H1 (cell line): Measurements from ENCODE around the gene OR52K2. TPM values are rescaled to one million over a fixed set of nuclear protein-coding genes. Genes with fewer than 3 reads are reported as not detected.

Experiments used
- CTCF ChIA-PET: fragments of 300-600 bp; sonication (Branson Sonifier 250); formaldehyde crosslinking; loops from one replicate; lab custom pipeline; 2021; ENCODE audit not compliant: partially characterized antibody; lab: Charles Lee
- POLR2A ChIA-PET: fragments of 300-600 bp; sonication (Branson Sonifier 250); formaldehyde crosslinking; loops from one replicate; lab custom pipeline; 2021; ENCODE audit warnings: inconsistent platforms; ENCODE audit not compliant: partially characterized antibody; lab: Charles Lee
- DNase-seq, 2 experiments: peaks; one replicate each; pipeline versions ENCODE4 v3.0.0 to v3.0.0-alpha.2; 2010 to 2022; ENCODE audit warnings: low spot score in 2 of 2, low read depth in 1 of 2, mixed read lengths in 1 of 2
- FAIRE-seq: peaks from 2 replicates; lab custom pipeline; 2011; peaks lifted over from hg19 to GRCh38; lab: Jason Lieb, UNC
- H2AFZ ChIP-seq: 2 replicates; pipeline ENCODE4 v1.8.1; 2012; ENCODE audit warnings: low read length, inconsistent platforms
- H2AK5ac ChIP-seq: 2 replicates; pipeline ENCODE4 v1.6.1; 2013; ENCODE audit warnings: low read depth, low read length
- H2BK120ac ChIP-seq: replicated peaks from 2 replicates; pipeline ENCODE3; 2013; ENCODE audit warnings: low read depth, low read length, inconsistent platforms
- H2BK12ac ChIP-seq: 2 replicates; pipeline ENCODE4 v1.6.1; 2013; ENCODE audit warnings: low read depth, low read length
- H2BK15ac ChIP-seq: 2 replicates; pipeline ENCODE4 v1.6.1; 2013; ENCODE audit warnings: low read length
- H2BK20ac ChIP-seq: 2 replicates; pipeline ENCODE4 v1.6.1; 2013; ENCODE audit warnings: low read length
- H2BK5ac ChIP-seq: 2 replicates; pipeline ENCODE4 v1.6.1; 2013; ENCODE audit warnings: low read depth, low read length
- H3K14ac ChIP-seq: 2 replicates; pipeline ENCODE4 v1.6.1; 2013; ENCODE audit warnings: inconsistent platforms; ENCODE audit not compliant: insufficient read length
- H3K18ac ChIP-seq: 2 replicates; pipeline ENCODE4 v1.6.1; 2013; ENCODE audit warnings: low read length; ENCODE audit errors: extremely low read depth
- H3K23ac ChIP-seq: 2 replicates; pipeline ENCODE4 v1.6.1; 2013; ENCODE audit warnings: inconsistent platforms; ENCODE audit not compliant: insufficient read length
- H3K23me2 ChIP-seq: 2 replicates; pipeline ENCODE4 v1.6.1; 2013; ENCODE audit warnings: low read depth, low read length
- H3K27ac ChIP-seq: 2 replicates; pipeline ENCODE4 v1.6.1; 2011; ENCODE audit warnings: low read depth, low read length, inconsistent platforms
- H3K27me3 ChIP-seq, 4 experiments: replicated peaks in 1 of 4; 1 replicate in 1 of 4; 2 replicates in 3 of 4; pipeline versions ENCODE4 v1.6.1 to v1.8.1; 2011 to 2013; ENCODE audit warnings: low read length in 3 of 4, mild to moderate bottlenecking in 3 of 4, inconsistent platforms in 2 of 4, mixed read lengths in 2 of 4, moderate library complexity in 1 of 4; ENCODE audit not compliant: control insufficient read depth in 3 of 4, insufficient read depth in 3 of 4; ENCODE audit errors: extremely low read depth in 1 of 4
- H3K36me3 ChIP-seq, 4 experiments: 2 replicates each; pipeline versions ENCODE4 v1.6.1 to v1.8.1; 2011 to 2013; ENCODE audit warnings: mild to moderate bottlenecking in 4 of 4, low read length in 3 of 4, moderate library complexity in 2 of 4, control low read depth in 1 of 4, inconsistent platforms in 1 of 4; ENCODE audit not compliant: insufficient read depth in 4 of 4, control insufficient read depth in 2 of 4
- H3K4ac ChIP-seq: replicated peaks from 2 replicates; pipeline ENCODE3; 2013; ENCODE audit warnings: low read length, low read depth, mixed read lengths, inconsistent platforms; ENCODE audit not compliant: insufficient read length
- H3K4me1 ChIP-seq, 4 experiments: replicated peaks in 1 of 4; 1 replicate in 1 of 4; 2 replicates in 3 of 4; pipeline versions ENCODE4 v1.6.1 to v1.8.1; 2011 to 2013; ENCODE audit warnings: low read length in 3 of 4, inconsistent platforms in 2 of 4, mixed read lengths in 1 of 4; ENCODE audit not compliant: insufficient read depth in 4 of 4, control insufficient read depth in 3 of 4
- H3K4me2 ChIP-seq, 2 experiments: 2 replicates each; pipeline versions ENCODE4 v1.6.1 to v1.8.1; 2011 to 2013; ENCODE audit warnings: low read depth in 2 of 2, low read length in 2 of 2, control low read depth in 1 of 2, inconsistent platforms in 1 of 2, mild to moderate bottlenecking in 1 of 2; ENCODE audit not compliant: insufficient read depth in 1 of 2
- H3K4me3 ChIP-seq, 4 experiments: fragments of 200-600, 300-600 bp in 1 of 4; sonication (generic), shearing (Covaris generic), sonication (Bioruptor Twin) in 1 of 4; 2 replicates each; pipeline versions ENCODE4 v1.5.1 to v1.8.1; 2011 to 2016; ENCODE audit warnings: low read length in 4 of 4, low read depth in 3 of 4, control low read depth in 2 of 4, inconsistent platforms in 2 of 4, mild to moderate bottlenecking in 2 of 4, mixed read lengths in 1 of 4, moderate library complexity in 1 of 4; ENCODE audit not compliant: insufficient read depth in 2 of 4; ENCODE audit errors: extremely low read depth in 1 of 4
- H3K56ac ChIP-seq: replicated peaks from 2 replicates; pipeline ENCODE3; 2013; ENCODE audit warnings: low read depth, mild to moderate bottlenecking, mixed read lengths, low read length, inconsistent platforms; ENCODE audit not compliant: insufficient read length
- H3K79me1 ChIP-seq: 2 replicates; pipeline ENCODE4 v1.6.1; 2013; ENCODE audit warnings: low read depth, low read length, control low read depth
- H3K79me2 ChIP-seq, 2 experiments: 2 replicates each; pipeline versions ENCODE4 v1.6.1 to v1.8.1; 2012 to 2013; ENCODE audit warnings: low read length in 2 of 2, mild to moderate bottlenecking in 2 of 2, inconsistent platforms in 1 of 2; ENCODE audit not compliant: insufficient read depth in 2 of 2, control insufficient read depth in 1 of 2
- H3K9ac ChIP-seq, 4 experiments: replicated peaks in 1 of 4; 1 replicate in 1 of 4; 2 replicates in 3 of 4; pipeline versions ENCODE4 v1.6.1 to v1.8.1; 2011 to 2013; ENCODE audit warnings: low read depth in 3 of 4, low read length in 3 of 4, control low read depth in 2 of 4, mild to moderate bottlenecking in 2 of 4, moderate library complexity in 2 of 4, inconsistent platforms in 1 of 4; ENCODE audit errors: extremely low read depth in 1 of 4
- H3K9me3 ChIP-seq, 2 experiments: 2 replicates each; pipeline versions ENCODE4 v1.6.1 to v1.8.1; 2012 to 2013; ENCODE audit warnings: mild to moderate bottlenecking in 2 of 2, moderate library complexity in 2 of 2, control low read depth in 1 of 2, inconsistent platforms in 1 of 2, low read depth in 1 of 2, low read length in 1 of 2, mixed read lengths in 1 of 2; ENCODE audit not compliant: insufficient read depth in 2 of 2
- H4K20me1 ChIP-seq, 2 experiments: replicated peaks in 1 of 2; 2 replicates each; pipeline versions ENCODE3 to v1.8.1; 2011 to 2013; ENCODE audit warnings: inconsistent platforms in 2 of 2, low read length in 2 of 2, mild to moderate bottlenecking in 1 of 2; ENCODE audit not compliant: insufficient read depth in 2 of 2, control insufficient read depth in 1 of 2
- H4K5ac ChIP-seq: 2 replicates; pipeline ENCODE4 v1.6.1; 2013; ENCODE audit warnings: low read length, low read depth, mixed read lengths, inconsistent platforms; ENCODE audit not compliant: insufficient read length
- H4K8ac ChIP-seq: 2 replicates; pipeline ENCODE4 v1.8.0; 2013; ENCODE audit warnings: mild to moderate bottlenecking, moderate library complexity, low read length, inconsistent platforms; ENCODE audit not compliant: insufficient read depth; ENCODE audit errors: extremely low read depth
- H4K91ac ChIP-seq: replicated peaks from 2 replicates; pipeline ENCODE3; 2013; ENCODE audit warnings: low read length, mixed read lengths, inconsistent platforms; ENCODE audit not compliant: insufficient read length
- ATF2 ChIP-seq: IDR thresholded peaks from 2 replicates; pipeline ENCODE4 v1.6.1; 2012; ENCODE audit warnings: low read length, inconsistent platforms
- BCL11A ChIP-seq, 2 experiments: IDR thresholded peaks; one replicate each; pipeline ENCODE4 v1.6.1; 2011; ENCODE audit warnings: low read depth in 2 of 2, low read length in 2 of 2, mild to moderate bottlenecking in 2 of 2
- BRCA1 ChIP-seq: IDR thresholded peaks from 2 replicates; pipeline ENCODE4 v1.6.1; 2012; ENCODE audit warnings: low read depth, low read length, improper control_type of control experiment
- CBX8 ChIP-seq: fragments of 300-800, 300-1000 bp; sonication (generic); IDR thresholded peaks from 2 replicates; pipeline ENCODE4 v1.7.1; 2016; ENCODE audit warnings: low read depth, low read length, borderline replicate concordance
- GTF2F1 ChIP-seq: IDR thresholded peaks from 2 replicates; pipeline ENCODE4 v1.6.1; 2012; ENCODE audit warnings: low read depth, low read length, improper control_type of control experiment, borderline replicate concordance
- SIN3A ChIP-seq, 2 experiments: IDR thresholded peaks in 1 of 2; conservative IDR thresholded peaks in 1 of 2; 2 replicates each; pipeline ENCODE4 v1.6.1; 2011 to 2012; ENCODE audit warnings: low read length in 2 of 2, improper control_type of control experiment in 1 of 2, low read depth in 1 of 2, mild to moderate bottlenecking in 1 of 2
- WGBS, 2 experiments: shearing (Covaris generic) in 1 of 2; methylation state at CpG; one replicate each; pipeline versions ENCODE4 v1.1.6 to v1.1.7; 2013 to 2015; ENCODE audit warnings: low lambda C conversion rate in 2 of 2, mixed read lengths in 2 of 2, inconsistent platforms in 1 of 2, low coverage in 1 of 2, missing lambda C conversion rate in 1 of 2; ENCODE audit not compliant: insufficient replicate concordance in 2 of 2, insufficient coverage in 1 of 2, insufficient read length in 1 of 2; ENCODE audit errors: extremely low coverage in 1 of 2, missing lambda C conversion rate in 1 of 2; 5-methylcytosine and 5-hydroxymethylcytosine counted together
- polyA plus RNA-seq, 7 experiments: library from polyadenylated mRNA; depleted of rRNA in 3 of 7; stranded (reverse) in 5 of 7; unstranded in 2 of 7; fragments of >200 nt in 5 of 7; fragments of 200-250 nt in 2 of 7; gene quantifications; 1 replicate in 5 of 7; 2 replicates in 1 of 7; 4 replicates in 1 of 7; pipeline versions ENCODE4 v1.2.1 to v1.2.3, GENCODE V29; 2011 to 2013; ENCODE audit warnings: missing spikeins in 2 of 7, mixed read lengths in 2 of 7
- total RNA-seq: library from RNA; stranded (reverse); fragmentation: NEBNext Ultra II Directional; extraction: Animal tissue kit (Norgen Biotek cat#: 25700); gene quantifications from 2 replicates; pipeline ENCODE4 v1.2.1, GENCODE V29; 2021

Gene OR52K2
- total and polyA plus RNA-seq, 2 of the 8 experiments (the other 6 are each of a cell fraction or from before 2014, with no cell fraction given) = not detected

DNA sequence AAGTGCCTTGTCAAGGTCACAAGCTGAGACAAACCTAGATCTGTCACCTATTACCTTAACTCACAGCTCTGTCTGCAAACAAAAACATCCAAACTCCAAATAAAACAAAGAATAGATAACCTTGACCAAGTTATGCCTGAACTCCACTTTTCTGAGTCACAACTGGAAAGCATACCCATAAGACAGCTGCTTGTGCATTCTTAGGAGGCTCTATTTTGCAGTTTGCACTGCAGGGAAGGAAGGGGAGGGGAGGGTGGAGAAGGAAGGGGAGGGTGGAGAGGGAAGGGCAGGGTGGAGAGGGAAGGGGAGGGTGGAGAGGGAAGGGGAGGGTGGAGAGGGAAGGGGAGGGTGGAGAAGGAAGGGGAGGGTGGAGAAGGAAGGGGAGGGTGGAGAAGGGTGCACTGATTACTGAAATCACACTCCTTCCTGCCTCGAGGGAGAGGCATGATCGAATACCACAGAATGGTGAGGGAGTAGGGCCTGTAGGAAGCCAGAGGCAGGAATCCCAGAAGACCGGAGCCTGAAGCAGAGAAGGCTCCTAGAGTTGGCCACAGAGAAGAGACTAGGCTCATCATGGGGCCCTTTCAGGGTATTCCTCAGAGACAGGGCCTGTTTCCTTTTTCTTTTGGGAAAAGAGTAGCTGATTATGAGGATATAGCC, 5.7 kb upstream of the OR52K2 start:
- CTCF ChIA-PET = interaction anchor here (1.0 to 1.9 kb wide), 4 partner anchors 24 to 261 kb away, joined by 3 to 6 read pairs (median 3); no protein-coding TSS in a partner anchor
- no peak overlapping the region for H4K5ac ChIP-seq
- no peaks in the 10 kb centered on the region for H3K23me2 ChIP-seq
- no peak overlapping the region for H3K4ac ChIP-seq
- H3K36me3 ChIP-seq = no peaks in the 10 kb centered on the region
- no peak overlapping the region; the same call in 1 of the 2 replicates for H2AK5ac ChIP-seq
- H4K8ac ChIP-seq = no peak overlapping the region
- no peak overlapping the region for H4K91ac ChIP-seq
- no peak overlapping the region for H3K14ac ChIP-seq
- DNase-seq (no peak), FAIRE-seq (no peak)
- WGBS, 2 experiments = 100% methylated on average over 1 of the region's 3 CpGs; no CpG with 5 or more reads in 1 of the 2 experiments
- H2BK5ac ChIP-seq = no peak overlapping the region
- no peak overlapping the region for H2BK20ac ChIP-seq
- no peak overlapping the region for H3K23ac ChIP-seq
- 0 out of 2 replicates have a peak overlapping the region, but pooled peaks have one; percentile 46 for H2AFZ ChIP-seq
- no peaks in the 10 kb centered on the region; a peak in 1 of 7 replicates for H3K4me1 ChIP-seq
- H3K9me3 ChIP-seq = no peaks in the 10 kb centered on the region; a peak in 1 of 4 replicates
- H3K18ac ChIP-seq = no peak overlapping the region
- H4K20me1 ChIP-seq = no peaks in the 10 kb centered on the region
- no peak overlapping the region for H3K9ac ChIP-seq
- H3K79me1 ChIP-seq = no peaks in the 10 kb centered on the region
- no peak overlapping the region for H3K4me3 ChIP-seq
- no peak overlapping the region for H3K4me2 ChIP-seq
- H3K27me3 ChIP-seq = no peaks in the 10 kb centered on the region
- H2BK120ac ChIP-seq = no peak overlapping the region
- H2BK15ac ChIP-seq = no peak overlapping the region
- H2BK12ac ChIP-seq = no peak overlapping the region
- no peaks in the 10 kb centered on the region for H3K79me2 ChIP-seq
- H3K27ac ChIP-seq = no peak overlapping the region
- POLR2A ChIA-PET = no interaction called here
- no peak overlapping the region for H3K56ac ChIP-seq
- no peak for TF ChIP-seq BCL11A (IDR thresholded peaks at IDR 0.05; ENCODE audit: low read depth in 2 of 2, low read length in 2 of 2)
- TF ChIP-seq BRCA1 = no peak
- TF ChIP-seq CBX8 = no peak
- no peak for TF ChIP-seq GTF2F1
- TF ChIP-seq SIN3A (conservative IDR thresholded peaks at IDR 0.05 in 1 of 2, IDR thresholded peaks at IDR 0.05 in 1 of 2; ENCODE audit: low read depth in 1 of 2, low read length in 2 of 2) = no peak
- TF ChIP-seq ATF2 = no peak
